ENCODE measurements around the gene GMPR.

Gene GMPR

GRCh38 chr6:16318538-16318937 lies 80.2 kb downstream of the GMPR start:
- TF ChIP-seq JUND (IDR thresholded peaks at IDR 0.05; ENCODE audit: low read depth) = no peak
- no peak for DNase-seq (ENCODE audit: low read depth in 1 of 2, low spot score in 1 of 2)
- in situ Hi-C loops (cut with HindIII; ENCODE audit: low pct_unique_long_range_greater_than_20kb, low sequenced_read_pairs) = no loop called here

- in situ Hi-C loops (cut with HindIII; ENCODE audit: low pct_unique_long_range_greater_than_20kb, low sequenced_read_pairs) = no loop called here
- no peak for TF ChIP-seq JUND (IDR thresholded peaks at IDR 0.05; ENCODE audit: low read depth)
- no peak for DNase-seq (ENCODE audit: low read depth in 1 of 2, low spot score in 1 of 2)
Measured at GRCh38 chr6:16318953-16319720, 80.8 kb downstream of the GMPR start.

- TF ChIP-seq JUND (IDR thresholded peaks at IDR 0.05; ENCODE audit: low read depth) = no peak
- in situ Hi-C loops (cut with HindIII; ENCODE audit: low pct_unique_long_range_greater_than_20kb, low sequenced_read_pairs) = no loop called here
- no peak for DNase-seq (ENCODE audit: low read depth in 1 of 2, low spot score in 1 of 2)
Measured at GRCh38 chr6:16319813-16320532, 81.6 kb downstream of the GMPR start.

GRCh38 chr6:16320533-16321340 lies 82.3 kb downstream of the GMPR start:
- in situ Hi-C loops (cut with HindIII; ENCODE audit: low pct_unique_long_range_greater_than_20kb, low sequenced_read_pairs) = no loop called here
- DNase-seq (ENCODE audit: low read depth in 1 of 2, low spot score in 1 of 2) = no peak

GRCh38 chr6:16321341-16321710 lies 82.9 kb downstream of the GMPR start:
- no peak for TF ChIP-seq JUND (IDR thresholded peaks at IDR 0.05; ENCODE audit: low read depth)
- no peak for DNase-seq (ENCODE audit: low read depth in 1 of 2, low spot score in 1 of 2)
- in situ Hi-C loops (cut with HindIII; ENCODE audit: low pct_unique_long_range_greater_than_20kb, low sequenced_read_pairs) = no loop called here

More at GRCh38 chr6:16320533-16321340, 82.3 kb downstream of the GMPR start:
- no peak for TF ChIP-seq JUND (IDR thresholded peaks at IDR 0.05; ENCODE audit: low read depth)

GRCh38 chr6:16321826-16322225 lies 83.4 kb downstream of the GMPR start:
- DNase-seq (ENCODE audit: low read depth in 1 of 2, low spot score in 1 of 2) = no peak
- in situ Hi-C loops (cut with HindIII; ENCODE audit: low pct_unique_long_range_greater_than_20kb, low sequenced_read_pairs) = no loop called here
- TF ChIP-seq JUND (IDR thresholded peaks at IDR 0.05; ENCODE audit: low read depth) = no peak

- no peak for TF ChIP-seq JUND (IDR thresholded peaks at IDR 0.05; ENCODE audit: low read depth)
- DNase-seq (ENCODE audit: low read depth in 1 of 2, low spot score in 1 of 2) = no peak
- in situ Hi-C loops (cut with HindIII; ENCODE audit: low pct_unique_long_range_greater_than_20kb, low sequenced_read_pairs) = no loop called here
Measured at GRCh38 chr6:16322666-16323312, 84.4 kb downstream of the GMPR start.

GRCh38 chr6:16324184-16324583 lies 85.8 kb downstream of the GMPR start:
- no peak for DNase-seq (ENCODE audit: low read depth in 1 of 2, low spot score in 1 of 2)
- in situ Hi-C loops (cut with HindIII; ENCODE audit: low pct_unique_long_range_greater_than_20kb, low sequenced_read_pairs) = no loop called here
- TF ChIP-seq JUND (IDR thresholded peaks at IDR 0.05; ENCODE audit: low read depth) = no peak

GRCh38 chr6:16324606-16325225 lies 86.3 kb downstream of the GMPR start:
- no peak for DNase-seq (ENCODE audit: low read depth in 1 of 2, low spot score in 1 of 2)
- in situ Hi-C loops (cut with HindIII; ENCODE audit: low pct_unique_long_range_greater_than_20kb, low sequenced_read_pairs) = no loop called here
- TF ChIP-seq JUND (IDR thresholded peaks at IDR 0.05; ENCODE audit: low read depth) = no peak

- in situ Hi-C loops (cut with HindIII; ENCODE audit: low pct_unique_long_range_greater_than_20kb, low sequenced_read_pairs) = no loop called here
- no peak for TF ChIP-seq JUND (IDR thresholded peaks at IDR 0.05; ENCODE audit: low read depth)
- no peak for DNase-seq (ENCODE audit: low read depth in 1 of 2, low spot score in 1 of 2)
Measured at GRCh38 chr6:16326531-16326930, 88.1 kb downstream of the GMPR start.

- no peak for TF ChIP-seq JUND (IDR thresholded peaks at IDR 0.05; ENCODE audit: low read depth)
- in situ Hi-C loops (cut with HindIII; ENCODE audit: low pct_unique_long_range_greater_than_20kb, low sequenced_read_pairs) = no loop called here
- DNase-seq (ENCODE audit: low read depth in 1 of 2, low spot score in 1 of 2) = no peak
Measured at GRCh38 chr6:16326971-16327776, 88.8 kb downstream of the GMPR start.

Measured in T47D (cell line).